NCI-H2029 treated with DMSO at 0.1 percent for 48 hours (cell line): Measurements from ENCODE around the gene PRKCD.

ENCODE experiments used
- DNase-seq: peaks from one replicate; lab custom pipeline; 2025; lab: John Stamatoyannopoulos, UW

The PRKCD gene

DNA sequence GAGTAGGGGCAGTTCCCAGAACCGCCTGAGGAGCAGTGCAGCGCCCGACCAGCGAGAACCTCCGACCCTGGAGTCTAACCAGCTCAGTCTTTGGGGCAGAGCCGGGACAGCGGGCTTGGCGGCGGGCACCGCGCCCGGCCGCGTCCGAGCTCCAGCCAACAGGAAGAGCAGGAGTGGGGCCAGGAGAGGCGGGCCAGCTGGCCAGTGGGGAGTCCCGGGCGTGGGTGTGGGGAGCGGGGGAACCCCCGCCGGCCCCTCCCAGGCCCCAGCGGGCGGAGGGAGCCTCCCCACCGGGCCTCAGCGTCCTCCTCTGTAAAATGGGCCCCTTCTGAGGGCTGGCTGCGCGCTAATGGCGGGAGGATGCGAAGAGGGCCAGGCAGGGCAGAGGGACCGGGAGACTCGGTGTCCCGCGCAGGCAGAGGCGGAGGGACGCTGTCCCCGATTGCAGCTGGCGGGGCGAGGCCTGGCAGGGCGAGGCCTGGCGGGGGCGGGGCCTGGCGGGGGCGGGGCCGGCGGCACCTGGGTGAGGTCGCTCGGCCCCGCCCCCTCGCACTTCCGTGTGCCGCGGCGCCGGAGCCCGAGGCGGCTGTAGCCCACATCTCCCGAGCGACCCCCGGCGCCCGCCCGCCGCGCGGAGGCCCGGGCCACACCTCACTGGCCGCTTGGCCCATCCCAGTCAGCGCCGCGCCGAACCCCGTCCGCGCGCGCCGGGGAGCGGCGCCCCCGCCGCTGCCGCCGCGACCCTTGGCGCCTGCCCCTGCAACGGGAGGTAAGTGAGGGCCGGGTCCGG is at the start of gene PRKCD:
PRKCD (plus strand) TSS at position 550 of the 790 bp plus-strand sequence. CDS start 17,214 bp downstream, outside the sequence.
- DNase-seq = no peak

DNA sequence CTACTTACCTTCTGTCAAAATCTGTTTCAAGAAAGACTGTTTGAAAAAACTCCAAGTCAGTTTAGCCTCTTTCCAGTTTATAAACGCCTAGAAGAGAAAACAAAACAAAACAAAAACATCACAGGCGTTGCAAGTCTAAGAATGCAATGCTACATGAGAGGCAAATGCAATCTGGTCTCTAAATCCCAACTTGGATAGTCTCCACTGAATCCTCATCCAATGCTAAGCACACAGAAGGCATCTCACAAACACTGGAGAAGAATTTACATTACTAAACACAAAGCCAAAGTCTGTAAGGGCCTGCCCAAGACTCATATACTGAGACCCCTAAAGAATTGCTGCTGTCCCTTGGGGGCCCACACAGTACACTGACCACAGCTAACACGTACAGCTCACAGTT is 49.2 kb upstream of the PRKCD start:
- no peak for DNase-seq

DNA sequence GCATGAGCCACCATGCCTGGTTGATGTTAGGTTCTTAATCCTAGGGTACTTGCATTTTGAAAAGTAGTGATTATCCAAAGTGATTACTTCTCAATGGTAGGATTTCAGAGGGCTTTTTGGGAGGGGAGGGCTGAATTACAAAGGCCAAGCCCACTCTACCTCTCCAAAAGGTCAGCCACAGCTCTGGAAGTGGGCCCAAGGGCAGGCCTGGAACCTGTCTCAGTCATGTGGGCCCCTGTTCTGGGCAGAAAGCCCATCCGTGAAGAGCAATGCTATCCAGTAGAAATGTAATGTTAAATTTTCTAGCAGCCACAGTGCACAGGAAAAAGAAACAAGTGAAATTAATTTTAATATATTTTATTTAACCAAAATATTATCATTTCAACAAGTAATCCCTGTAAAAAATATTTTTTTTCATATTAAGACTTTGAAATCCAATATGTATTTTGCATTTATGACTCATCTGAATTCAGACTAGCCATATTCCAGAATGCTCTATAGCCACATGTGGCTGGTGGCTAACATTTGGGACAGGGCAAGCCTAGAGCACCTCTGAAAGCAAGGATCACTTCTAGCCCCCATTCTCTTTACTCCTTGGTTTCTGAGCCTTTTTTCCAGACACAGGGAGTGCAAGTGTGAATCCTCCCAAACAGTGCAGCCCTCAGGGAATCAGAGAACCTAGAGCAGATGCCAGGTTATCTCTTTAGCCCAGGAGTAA is 47.6 kb upstream of the PRKCD start:
- no peak for DNase-seq

DNA sequence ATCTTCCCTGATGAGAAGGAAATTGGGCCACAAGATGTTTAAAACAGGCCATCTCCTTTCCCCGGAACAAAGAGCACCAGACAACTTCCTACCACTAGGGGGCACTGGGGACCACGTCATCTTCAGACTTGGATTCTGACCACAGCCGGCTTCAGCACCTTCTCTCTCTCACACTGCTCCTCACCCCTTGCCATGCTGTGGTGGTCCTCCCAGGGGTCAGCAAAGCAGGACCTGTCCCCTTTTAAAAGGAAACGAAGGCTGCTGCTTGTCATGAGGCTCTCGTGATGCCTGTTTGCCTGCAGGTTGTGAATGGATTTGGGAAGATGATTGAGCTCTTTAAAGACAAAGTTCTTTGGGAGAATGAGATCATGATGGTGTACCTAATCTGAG is 47.0 kb upstream of the PRKCD start:
- peak; percentile 10 for DNase-seq

DNA sequence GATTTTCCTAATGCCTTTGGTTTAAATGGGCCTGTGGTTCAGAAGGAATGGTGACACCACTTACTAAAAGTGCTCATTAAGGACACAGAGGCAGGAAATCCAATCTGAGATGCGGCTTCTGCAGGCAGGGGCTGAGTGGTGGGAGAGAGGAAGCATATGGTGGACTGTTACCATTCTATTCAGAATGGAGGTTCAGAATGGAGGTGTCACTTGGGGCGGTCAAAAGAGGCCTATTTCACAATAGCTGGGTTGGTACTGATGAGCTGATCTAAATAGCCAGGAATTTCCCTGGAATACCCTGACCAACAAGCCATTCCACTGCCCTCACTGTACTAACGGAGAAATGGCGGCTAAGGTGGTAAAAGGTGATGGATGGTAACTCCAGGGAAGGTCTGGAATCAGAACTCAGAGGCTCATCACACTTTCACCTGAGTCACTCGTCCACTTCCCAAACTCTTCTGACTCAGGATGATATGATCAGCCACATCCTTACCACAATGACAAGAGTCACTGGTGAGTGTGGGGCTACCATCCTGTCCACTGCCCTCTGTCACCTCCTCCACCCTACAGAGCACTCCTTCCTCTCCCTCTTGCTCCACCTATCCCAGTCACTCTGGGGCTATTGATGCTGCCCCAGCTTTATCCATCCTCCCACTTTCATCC is 46.5 kb upstream of the PRKCD start:
- DNase-seq = no peak

DNA sequence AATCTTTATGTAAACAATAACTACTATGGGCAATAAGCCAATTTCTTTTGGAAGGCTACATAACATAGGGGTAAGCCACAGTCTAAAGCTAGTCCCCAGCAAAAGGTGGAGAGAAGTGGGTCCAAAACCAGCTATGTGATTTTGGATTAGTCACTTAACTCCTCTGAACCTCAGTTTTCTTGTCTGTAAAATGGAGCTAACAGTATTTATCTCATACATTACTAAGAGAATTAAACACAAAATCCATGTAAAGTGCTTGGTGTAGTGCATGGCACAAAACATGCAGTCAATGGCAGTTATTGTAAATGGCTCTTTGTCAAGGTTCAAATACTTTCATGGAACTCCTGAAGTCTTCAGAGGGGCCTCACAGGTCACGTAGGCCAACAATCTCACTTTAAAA is 44.1 kb upstream of the PRKCD start:
- no peak for DNase-seq

DNA sequence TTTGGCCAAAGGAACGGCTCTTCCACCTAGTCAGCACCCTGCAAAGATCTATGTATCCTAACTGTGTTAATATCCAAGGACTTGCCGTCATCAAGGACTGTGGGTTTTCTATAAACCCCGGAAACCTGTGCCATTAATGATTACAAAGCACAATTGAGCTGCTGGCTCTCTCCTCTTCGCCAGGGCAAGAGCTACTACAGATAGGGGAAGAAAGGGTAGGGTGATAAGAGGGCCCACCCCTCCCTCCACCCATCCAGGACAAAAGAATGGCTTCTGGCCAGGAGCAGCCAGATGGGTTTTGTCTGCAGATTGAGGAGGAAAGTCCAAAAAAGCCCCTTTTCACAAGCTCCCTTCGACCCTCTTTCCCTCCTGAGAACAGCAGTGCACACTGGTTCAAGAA is 40.7 kb upstream of the PRKCD start:
- no peak for DNase-seq

DNA sequence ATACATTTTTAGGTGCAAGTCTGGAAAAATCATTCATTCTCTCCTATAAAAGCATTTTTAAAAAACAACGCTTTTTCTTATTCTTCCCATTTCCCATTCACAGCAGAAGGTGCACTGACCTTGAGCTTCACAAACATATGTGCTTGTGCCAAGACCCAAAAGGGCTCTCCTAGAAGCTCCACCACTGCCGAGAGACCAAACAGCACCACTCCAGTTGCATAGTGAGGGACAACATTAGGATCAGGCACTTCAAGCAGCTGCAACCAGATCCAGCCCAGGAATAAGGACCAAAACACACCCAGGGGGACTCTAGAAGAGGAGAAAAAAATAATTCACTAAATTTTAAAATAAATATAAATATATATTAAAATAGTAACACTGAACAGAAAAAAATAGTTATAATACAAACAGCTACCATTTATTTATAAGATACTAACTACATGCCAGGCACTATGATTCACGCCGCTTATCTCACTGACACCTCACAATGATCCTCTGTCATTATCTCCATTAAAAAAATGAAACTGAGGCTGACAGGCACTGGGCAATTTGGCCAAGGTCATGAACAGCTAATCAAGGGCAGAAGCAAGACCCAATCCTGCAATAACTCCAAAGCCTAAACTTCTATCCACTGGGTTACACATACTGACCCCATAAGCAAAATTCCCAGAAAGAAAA is 38.6 kb upstream of the PRKCD start:
- DNase-seq = no peak

DNA sequence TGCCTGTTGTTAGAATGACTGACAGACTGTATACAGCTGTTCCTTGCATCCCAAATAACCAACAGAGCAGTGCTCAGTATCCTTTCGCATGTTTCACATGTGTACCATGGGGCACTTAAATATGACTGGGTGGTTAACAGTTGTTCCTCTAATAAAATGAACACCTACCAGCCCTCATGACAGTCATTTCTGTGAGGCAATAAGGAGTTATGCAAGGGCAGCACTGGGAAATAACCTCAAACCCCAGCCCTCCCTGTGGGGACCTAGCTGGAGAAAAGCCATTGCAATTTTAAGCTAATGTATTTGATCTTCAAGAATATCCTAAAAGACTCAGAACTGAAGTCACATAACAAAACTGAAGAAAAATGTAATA is 38.1 kb upstream of the PRKCD start:
- DNase-seq = no peak

DNA sequence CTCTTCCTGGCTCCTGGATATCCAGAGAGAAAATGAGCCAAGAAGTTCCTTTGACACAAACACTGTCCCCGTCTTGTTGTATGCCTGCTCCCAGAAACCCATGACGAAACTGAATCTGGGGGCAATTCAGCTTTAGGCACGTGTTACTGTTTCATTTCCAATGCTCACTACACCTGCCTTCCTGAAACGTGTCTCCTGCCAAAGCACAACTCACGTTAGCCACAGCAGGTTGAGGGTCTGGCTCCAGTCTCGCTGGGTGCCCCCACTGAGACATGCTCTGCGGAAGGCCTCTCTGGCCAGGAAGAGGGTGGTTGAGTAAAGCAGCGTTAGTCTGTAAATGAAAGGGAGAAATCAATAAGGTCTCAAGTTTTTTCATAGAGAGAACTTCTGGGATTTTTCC is 37.5 kb upstream of the PRKCD start:
- DNase-seq = no peak

DNA sequence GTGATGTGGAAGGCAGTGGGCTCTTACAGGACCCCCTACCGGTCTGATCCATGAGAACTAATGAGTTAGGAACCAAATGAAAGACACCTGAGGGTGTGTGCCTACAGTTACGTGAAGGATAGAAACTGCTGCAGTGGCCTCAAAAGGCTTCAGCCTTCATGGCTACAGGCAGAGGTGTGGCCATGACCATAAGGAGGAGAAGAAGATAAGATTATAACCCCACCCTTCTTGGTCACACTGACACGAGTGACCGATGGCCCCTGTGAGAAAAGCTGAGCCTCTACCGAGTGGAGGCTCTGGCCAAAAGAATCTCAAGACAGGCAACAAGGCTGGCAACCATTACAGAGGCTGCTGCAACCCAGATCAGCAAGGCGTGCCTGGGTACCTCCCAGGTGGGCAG is 37.1 kb upstream of the PRKCD start:
- DNase-seq = no peak

DNA sequence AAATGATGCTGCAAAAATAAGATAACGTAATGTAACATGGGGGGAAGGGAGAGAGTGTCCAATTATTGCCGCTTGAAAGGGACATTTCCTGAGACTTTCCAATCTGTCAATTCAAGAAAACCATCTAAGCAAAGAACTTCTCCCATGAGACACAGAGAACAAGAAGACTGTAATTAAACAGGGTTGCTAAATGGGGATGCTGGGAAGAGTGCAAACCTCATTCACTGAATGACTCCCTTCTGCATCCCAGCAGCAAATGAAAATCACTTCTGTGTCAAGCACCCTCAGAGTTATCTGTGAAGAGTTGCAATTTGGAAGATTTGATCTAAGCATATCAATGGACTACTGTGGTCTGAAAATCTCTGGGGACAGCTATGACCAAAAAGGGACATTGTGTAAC is 34.4 kb upstream of the PRKCD start:
- no peak for DNase-seq

DNA sequence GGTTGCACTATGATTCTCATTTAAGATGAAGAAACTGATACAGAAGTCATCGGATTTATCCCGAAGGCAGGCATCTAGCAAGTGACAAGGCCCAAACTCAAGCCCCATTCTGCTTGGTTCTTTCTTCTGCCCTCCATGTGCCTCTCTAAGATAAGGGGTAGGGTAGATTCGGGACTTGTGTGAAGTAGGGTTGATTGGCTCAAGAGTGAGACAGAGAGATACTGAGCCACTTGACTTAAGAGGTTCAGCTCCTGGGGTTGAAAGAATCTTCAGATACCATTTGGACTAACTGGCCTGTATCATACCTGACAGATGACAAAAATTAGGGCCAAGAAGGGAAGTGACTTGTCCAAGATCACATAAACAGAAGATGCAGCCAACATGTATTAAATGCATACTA is 31.7 kb upstream of the PRKCD start:
- no peak for DNase-seq

DNA sequence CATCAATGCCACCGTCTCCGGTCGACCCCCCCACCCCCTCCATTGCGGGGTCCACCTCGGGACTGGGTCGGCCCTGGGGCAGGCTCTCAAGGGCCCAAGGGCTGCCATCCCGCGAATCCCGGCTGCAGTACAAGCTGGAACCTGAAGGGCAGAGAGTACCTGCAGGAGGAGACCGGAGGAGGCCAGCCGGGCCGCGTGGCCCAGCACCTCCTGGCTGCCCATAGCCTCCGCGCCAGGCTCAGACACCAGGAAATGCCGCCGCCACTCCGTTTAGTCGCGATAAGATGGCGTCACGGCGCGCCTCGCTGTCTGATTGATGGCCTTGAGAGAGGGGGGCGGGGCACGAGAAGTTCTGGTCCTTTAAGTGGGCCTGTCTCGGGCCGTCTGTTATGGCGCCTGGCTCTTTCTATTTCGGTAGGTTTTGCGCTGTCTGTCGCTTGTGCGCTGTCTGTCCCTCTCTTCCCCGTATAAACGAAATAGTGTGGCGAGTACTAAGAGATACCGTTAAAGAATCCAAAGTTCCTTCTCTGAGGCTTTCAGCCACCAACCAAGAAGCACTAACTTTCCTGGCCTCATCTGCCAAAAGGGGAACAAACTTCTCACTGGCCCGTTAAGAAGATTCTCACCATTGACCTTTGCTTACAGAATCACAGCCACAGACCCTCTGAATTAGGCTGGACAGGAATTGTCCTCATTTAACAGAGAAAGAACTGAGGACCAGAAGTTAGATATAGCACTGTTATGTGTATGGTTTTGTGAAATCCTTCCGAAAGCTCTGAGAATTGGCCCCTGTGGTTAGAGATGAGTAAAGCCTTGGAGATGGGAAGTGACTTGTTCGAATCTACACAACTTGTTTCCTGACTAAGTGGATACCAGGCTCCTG is 30.6 kb upstream of the PRKCD start, which contains the start of gene RFT1:
RFT1 (minus strand) TSS at position 257 of the 883 bp plus-strand sequence; CDS start at position 222, 35 bp downstream.
- peak; percentile 81 for DNase-seq

DNA sequence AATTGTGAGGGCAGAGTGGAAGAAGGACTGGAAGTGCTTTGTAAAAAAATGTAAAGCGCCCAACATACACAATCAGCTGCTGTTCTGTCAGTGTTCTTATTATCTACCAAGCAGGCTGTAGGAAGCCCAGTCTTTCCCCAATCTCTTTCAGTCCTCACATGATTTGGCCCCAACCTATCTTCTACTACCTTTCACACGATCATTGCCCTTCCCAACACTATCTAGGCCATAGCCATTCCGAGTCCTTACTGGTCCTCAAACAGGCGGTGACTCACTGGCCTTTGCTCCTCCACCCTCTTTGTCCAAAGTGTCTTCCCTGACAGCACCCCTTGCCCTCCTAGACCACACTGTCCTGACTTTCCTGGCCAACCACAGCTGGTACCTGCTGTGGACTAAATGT is 29.9 kb upstream of the PRKCD start:
- no peak for DNase-seq

DNA sequence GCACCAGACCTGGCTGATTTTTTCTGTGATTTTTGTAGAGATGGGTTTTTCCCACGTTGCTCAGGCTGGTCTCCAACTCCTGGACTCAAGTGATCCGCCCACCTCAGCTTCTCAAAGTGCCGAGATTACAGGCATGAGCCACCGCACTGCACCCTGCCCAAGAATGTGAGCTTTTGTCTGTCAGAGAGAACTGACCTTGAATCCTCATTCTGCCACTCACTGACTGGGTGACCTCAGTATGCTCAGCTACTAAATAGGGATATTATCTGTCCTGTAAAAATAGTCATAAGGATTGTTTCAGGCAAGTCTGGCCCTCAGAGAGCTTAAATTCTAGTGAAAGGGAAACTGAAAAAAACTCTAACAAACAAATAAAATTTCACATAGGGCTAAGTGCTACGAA is 28.7 kb upstream of the PRKCD start:
- DNase-seq = no peak

DNA sequence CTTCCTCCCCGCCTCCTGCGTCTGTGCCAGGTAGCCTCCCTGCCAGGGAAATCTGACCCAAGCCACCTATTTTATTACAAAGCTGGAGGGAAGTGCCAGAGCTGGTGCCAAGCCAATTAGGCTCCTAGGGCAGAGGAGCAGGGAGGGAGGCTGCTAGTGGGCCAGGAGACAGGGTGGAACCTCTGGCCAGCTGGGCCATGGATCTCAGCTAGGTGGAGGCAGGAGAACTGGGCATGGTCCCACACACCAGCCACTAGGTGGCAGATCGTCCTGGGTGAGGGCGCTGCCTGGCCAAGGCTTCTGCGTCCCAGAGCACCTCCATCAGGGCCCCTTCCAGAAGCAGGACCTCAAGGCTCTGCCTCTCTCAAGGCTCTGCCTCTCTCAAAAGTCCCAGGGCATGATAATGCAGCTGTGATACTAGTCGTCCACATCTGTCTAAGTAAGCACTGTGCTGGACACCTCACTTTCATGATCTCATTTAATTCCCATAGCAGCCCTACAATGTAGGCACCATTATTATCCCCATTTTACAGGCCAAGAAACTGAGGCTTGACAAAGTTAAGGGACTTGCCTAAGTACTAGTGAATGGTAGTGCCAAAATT is 26.3 kb upstream of the PRKCD start:
- DNase-seq = peak; percentile 90

DNA sequence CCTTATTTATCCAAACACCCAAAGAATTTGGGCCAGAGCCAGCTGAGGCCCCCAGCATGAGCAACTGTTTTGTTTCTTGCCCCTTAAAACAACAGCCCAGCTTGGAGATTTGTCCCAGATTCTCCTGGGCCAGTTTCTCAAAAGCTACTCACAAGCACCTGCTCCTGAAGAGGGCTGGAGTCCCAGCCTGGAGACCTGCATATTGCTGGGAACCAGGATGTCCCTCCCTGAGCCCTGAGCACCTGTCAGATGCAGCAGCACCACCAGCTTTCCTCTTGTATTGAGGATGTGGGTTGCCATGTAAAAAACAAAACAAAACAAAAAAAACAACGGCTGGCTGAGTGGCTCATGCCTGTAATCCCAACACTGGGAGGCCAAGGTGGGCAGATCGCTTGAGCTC is 23.8 kb upstream of the PRKCD start:
- DNase-seq = no peak

DNA sequence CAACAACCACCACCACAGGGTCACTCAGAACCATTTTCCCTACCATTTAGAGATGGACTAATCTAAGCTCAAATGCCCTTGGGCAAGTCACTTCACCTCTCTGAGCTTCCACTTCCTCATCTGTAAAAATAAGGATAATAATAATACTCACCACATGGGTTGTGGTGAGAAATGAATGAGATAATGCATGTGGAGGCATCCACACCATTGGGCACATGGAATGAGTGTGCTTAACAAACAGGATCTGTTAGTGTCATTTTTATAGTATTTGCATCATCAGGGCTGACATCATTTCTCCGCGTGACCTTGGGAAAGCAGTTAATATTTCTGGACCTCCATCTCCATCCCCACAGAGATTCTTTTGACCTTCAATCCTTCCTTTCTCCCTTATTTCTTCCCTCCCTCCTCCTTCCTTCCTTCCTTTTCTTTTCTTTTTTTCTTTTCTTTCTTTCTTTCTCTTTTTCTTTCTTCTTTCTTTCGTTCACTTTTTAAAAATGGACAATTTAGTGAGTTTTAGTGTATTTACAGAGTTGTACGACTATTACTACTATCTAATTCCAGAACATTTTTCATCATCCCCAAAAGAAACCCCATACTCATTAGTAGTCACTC is 23.1 kb upstream of the PRKCD start:
- DNase-seq = no peak
